Mucosa of stomach (tissue), 1 donor: ENCODE results near the gene VSNL1.

Experiments
- H3K27me3 ChIP-seq: one replicate; pipeline ENCODE4 v1.7.0; 2013; ENCODE audit warnings: mild to moderate bottlenecking, low read length; ENCODE audit not compliant: control insufficient read depth, insufficient read depth
- H3K36me3 ChIP-seq: one replicate; pipeline ENCODE4 v1.7.0; 2013; ENCODE audit warnings: low read length; ENCODE audit not compliant: control insufficient read depth, insufficient read depth
- H3K4me1 ChIP-seq: one replicate; pipeline ENCODE4 v1.7.0; 2013; ENCODE audit warnings: mild to moderate bottlenecking, low read length; ENCODE audit not compliant: control insufficient read depth, insufficient read depth
- H3K4me3 ChIP-seq: one replicate; pipeline ENCODE4 v1.7.0; 2013; ENCODE audit warnings: low read length
- H3K9ac ChIP-seq: one replicate; pipeline ENCODE4 v1.7.0; 2013; ENCODE audit warnings: mild to moderate bottlenecking, low read length, moderate library complexity
- H3K9me3 ChIP-seq: one replicate; pipeline ENCODE4 v1.7.0; 2013; ENCODE audit warnings: mild to moderate bottlenecking, low read length, moderate library complexity; ENCODE audit not compliant: control insufficient read depth
- donor health status: Pancreatic carcinoma.

The VSNL1 gene

GRCh38 chr2:17607379-17607778, 66.9 kb downstream of the VSNL1 start:
- no peak overlapping the region for H3K4me3 ChIP-seq
- H3K9me3 ChIP-seq: no peaks in the 10 kb centered on the region
- H3K27me3 ChIP-seq: no peaks in the 10 kb centered on the region

GRCh38 chr2:17608251-17608650, 67.8 kb downstream of the VSNL1 start:
- H3K27me3 ChIP-seq: no peaks in the 10 kb centered on the region
- H3K4me3 ChIP-seq: no peak overlapping the region
- no peaks in the 10 kb centered on the region for H3K9me3 ChIP-seq
- H3K36me3 ChIP-seq: no peaks in the 10 kb centered on the region
- no peak overlapping the region for H3K9ac ChIP-seq
- H3K4me1 ChIP-seq: no peaks in the 10 kb centered on the region

More at GRCh38 chr2:17607379-17607778, 66.9 kb downstream of the VSNL1 start:
- Histone ChIP-seq H3K4me1 (no peaks in the 10 kb centered on the region), H3K36me3 (no peaks in the 10 kb centered on the region), H3K9ac (no peak overlapping the region)

- H3K4me1 ChIP-seq: no peaks in the 10 kb centered on the region
- H3K36me3 ChIP-seq: no peaks in the 10 kb centered on the region
- no peak overlapping the region for H3K9ac ChIP-seq
- no peaks in the 10 kb centered on the region for H3K9me3 ChIP-seq
- H3K4me3 ChIP-seq: no peak overlapping the region
- H3K27me3 ChIP-seq: no peaks in the 10 kb centered on the region
Measured at GRCh38 chr2:17610521-17610920, 70.0 kb downstream of the VSNL1 start.

- H3K36me3 ChIP-seq: no peaks in the 10 kb centered on the region
- no peak overlapping the region for H3K4me3 ChIP-seq
- no peak overlapping the region for H3K9ac ChIP-seq
- no peaks in the 10 kb centered on the region for H3K27me3 ChIP-seq
- H3K4me1 ChIP-seq: no peaks in the 10 kb centered on the region
- H3K9me3 ChIP-seq: no peaks in the 10 kb centered on the region
Measured at GRCh38 chr2:17611036-17611435, 70.5 kb downstream of the VSNL1 start.

- Histone ChIP-seq H3K4me1 (no peaks in the 10 kb centered on the region), H3K9ac (no peak overlapping the region), H3K27me3 (no peaks in the 10 kb centered on the region), H3K4me3 (no peak overlapping the region), H3K36me3 (no peaks in the 10 kb centered on the region), H3K9me3 (no peaks in the 10 kb centered on the region)
Measured at GRCh38 chr2:17614174-17614930, 73.9 kb downstream of the VSNL1 start.

GRCh38 chr2:17615147-17615546, 74.7 kb downstream of the VSNL1 start:
- Histone ChIP-seq H3K4me1 (peaks cover 3% of the 10 kb centered on the region), H3K27me3 (no peaks in the 10 kb centered on the region), H3K4me3 (no peak overlapping the region), H3K36me3 (no peaks in the 10 kb centered on the region), H3K9me3 (no peaks in the 10 kb centered on the region), H3K9ac (no peak overlapping the region)

GRCh38 chr2:17615728-17616351, 75.3 kb downstream of the VSNL1 start:
- no peak overlapping the region for H3K4me3 ChIP-seq
- H3K9ac ChIP-seq: no peak overlapping the region
- H3K9me3 ChIP-seq: no peaks in the 10 kb centered on the region
- H3K4me1 ChIP-seq: peaks cover 9% of the 10 kb centered on the region
- no peaks in the 10 kb centered on the region for H3K27me3 ChIP-seq
- H3K36me3 ChIP-seq: no peaks in the 10 kb centered on the region

- Histone ChIP-seq H3K4me1 (peaks cover 9% of the 10 kb centered on the region), H3K27me3 (no peaks in the 10 kb centered on the region), H3K4me3 (no peak overlapping the region)
Measured at GRCh38 chr2:17616405-17616804, 75.9 kb downstream of the VSNL1 start.

GRCh38 chr2:17617516-17617915, 77.0 kb downstream of the VSNL1 start:
- Histone ChIP-seq H3K4me3 (no peak overlapping the region), H3K4me1 (peaks cover 9% of the 10 kb centered on the region), H3K36me3 (no peaks in the 10 kb centered on the region), H3K27me3 (no peaks in the 10 kb centered on the region), H3K9me3 (no peaks in the 10 kb centered on the region), H3K9ac (no peak overlapping the region)

More at GRCh38 chr2:17616405-17616804, 75.9 kb downstream of the VSNL1 start:
- H3K36me3 ChIP-seq: no peaks in the 10 kb centered on the region
- H3K9ac ChIP-seq: no peak overlapping the region
- H3K9me3 ChIP-seq: no peaks in the 10 kb centered on the region

- Histone ChIP-seq H3K9ac (no peak overlapping the region), H3K4me1 (peaks cover 9% of the 10 kb centered on the region), H3K4me3 (no peak overlapping the region), H3K27me3 (no peaks in the 10 kb centered on the region), H3K9me3 (no peaks in the 10 kb centered on the region), H3K36me3 (no peaks in the 10 kb centered on the region)
Measured at GRCh38 chr2:17617955-17618354, 77.5 kb downstream of the VSNL1 start.

GRCh38 chr2:17620280-17620679, 79.8 kb downstream of the VSNL1 start:
- peaks cover 9% of the 10 kb centered on the region for H3K4me1 ChIP-seq
- H3K9me3 ChIP-seq: no peaks in the 10 kb centered on the region
- no peak overlapping the region for H3K4me3 ChIP-seq
- H3K27me3 ChIP-seq: no peaks in the 10 kb centered on the region
- no peaks in the 10 kb centered on the region for H3K36me3 ChIP-seq
- H3K9ac ChIP-seq: no peak overlapping the region

- Histone ChIP-seq H3K9me3 (no peaks in the 10 kb centered on the region), H3K4me1 (peaks cover 9% of the 10 kb centered on the region)
Measured at GRCh38 chr2:17620841-17621240, 80.3 kb downstream of the VSNL1 start.

More at GRCh38 chr2:17620841-17621240, 80.3 kb downstream of the VSNL1 start:
- Histone ChIP-seq H3K27me3 (no peaks in the 10 kb centered on the region), H3K36me3 (no peaks in the 10 kb centered on the region), H3K9ac (no peak overlapping the region), H3K4me3 (no peak overlapping the region)
